SK-N-SH (cell line): ENCODE data around the gene MACROH2A2. TPM values are rescaled to one million over a fixed set of nuclear protein-coding genes. Genes with fewer than 3 reads are reported as not detected.

Source experiments
- CTCF ChIA-PET: fragments of 300-600, 350-600 bp; formaldehyde crosslinking; extraction: SDS; loops from one replicate; lab custom pipeline; 2021; lab: Yijun Ruan, JAX
- POLR2A ChIA-PET: fragments of 350-600 bp; sonication (Branson Sonifier 250); formaldehyde crosslinking; extraction: SDS; loops from one replicate; lab custom pipeline; 2020; ENCODE audit warnings: antibody characterized with exemption, inconsistent platforms; lab: Yijun Ruan, JAX
- DNase-seq: peaks from one replicate; pipeline ENCODE4 v3.0.0; 2012
- H2AFZ ChIP-seq: fragments of 200-600 bp; sonication (generic); 2 replicates; pipeline ENCODE4 v1.8.1; 2016; ENCODE audit warnings: antibody characterized with exemption, mild to moderate bottlenecking, low read depth
- H3F3A ChIP-seq: fragments of 200-600 bp; sonication (generic); replicated peaks from 2 replicates; pipeline ENCODE3; 2016; ENCODE audit warnings: antibody characterized with exemption, mild to moderate bottlenecking; ENCODE audit not compliant: insufficient read depth
- H3K27ac ChIP-seq, 2 experiments: fragments of 200-500 bp in 1 of 2; fragments of 200-600 bp in 1 of 2; sonication (Bioruptor generic) in 1 of 2; sonication (generic), shearing (Covaris generic) in 1 of 2; 2 replicates each; pipeline versions ENCODE4 v1.5.1 to v1.6.1; 2014 to 2016; ENCODE audit warnings: low read depth in 2 of 2, inconsistent platforms in 1 of 2, low read length in 1 of 2, mild to moderate bottlenecking in 1 of 2, mixed read lengths in 1 of 2
- H3K27me3 ChIP-seq: fragments of 200-600 bp; sonication (generic), shearing (Covaris generic); 2 replicates; pipeline ENCODE4 v1.6.1; 2016; ENCODE audit warnings: mixed run types; ENCODE audit not compliant: insufficient read depth
- H3K36me3 ChIP-seq, 2 experiments: fragments of 200-500 bp in 1 of 2; fragments of 200-600 bp in 1 of 2; sonication (Bioruptor generic) in 1 of 2; sonication (generic) in 1 of 2; replicated peaks in 1 of 2; 2 replicates each; pipeline versions ENCODE3 to v1.5.1; 2014 to 2016; ENCODE audit warnings: low read length in 1 of 2, mild to moderate bottlenecking in 1 of 2; ENCODE audit not compliant: insufficient read depth in 2 of 2, control insufficient read depth in 1 of 2
- H3K4me1 ChIP-seq, 2 experiments: fragments of 200-500 bp in 1 of 2; fragments of 200-600 bp in 1 of 2; sonication (Bioruptor generic) in 1 of 2; sonication (generic), shearing (Covaris generic) in 1 of 2; 2 replicates each; pipeline versions ENCODE4 v1.5.1 to v1.6.1; 2014 to 2016; ENCODE audit warnings: low read depth in 1 of 2, low read length in 1 of 2, mixed run types in 1 of 2; ENCODE audit not compliant: insufficient read depth in 2 of 2, control insufficient read depth in 1 of 2
- H3K4me2 ChIP-seq: fragments of 200-600 bp; sonication (generic), shearing (Covaris generic); 2 replicates; pipeline ENCODE4 v1.6.1; 2017; ENCODE audit warnings: mixed run types
- H3K4me3 ChIP-seq, 2 experiments: fragments of 200-500 bp in 1 of 2; fragments of 200-600 bp in 1 of 2; sonication (Bioruptor generic) in 1 of 2; sonication (generic), shearing (Covaris generic) in 1 of 2; 2 replicates each; pipeline versions ENCODE4 v1.5.1 to v1.8.1; 2014 to 2016; ENCODE audit warnings: low read depth in 2 of 2, inconsistent platforms in 1 of 2, low read length in 1 of 2, mild to moderate bottlenecking in 1 of 2, mixed read lengths in 1 of 2, moderate library complexity in 1 of 2
- H3K79me2 ChIP-seq: fragments of 200-600 bp; sonication (generic); 2 replicates; pipeline ENCODE4 v1.8.1; 2017; ENCODE audit warnings: mild to moderate bottlenecking; ENCODE audit not compliant: insufficient read depth
- H3K9ac ChIP-seq: fragments of 200-600 bp; sonication (generic); 2 replicates; pipeline ENCODE4 v1.6.1; 2017; ENCODE audit warnings: mixed run types
- H3K9me2 ChIP-seq: fragments of 200-600 bp; sonication (generic); 2 replicates; pipeline ENCODE4 v1.6.1; 2017; ENCODE audit warnings: mixed run types
- H3K9me3 ChIP-seq: fragments of 200-600 bp; sonication (generic); 2 replicates; pipeline ENCODE4 v1.6.1; 2017; ENCODE audit warnings: mixed run types, mild to moderate bottlenecking, moderate library complexity
- H4K20me1 ChIP-seq: fragments of 200-600 bp; sonication (generic); 2 replicates; pipeline ENCODE4 v1.6.1; 2017; ENCODE audit warnings: mild to moderate bottlenecking, mixed run types; ENCODE audit not compliant: insufficient read depth
- ELF1 ChIP-seq: IDR thresholded peaks from 2 replicates; pipeline ENCODE4 v1.4.0; 2012
- FOXJ3 ChIP-seq: sonication (generic); formaldehyde crosslinking; IDR thresholded peaks from 2 replicates; pipeline ENCODE4 v1.5.1; 2020; ENCODE audit warnings: mild to moderate bottlenecking, missing genetic modification reagents
- GABPA ChIP-seq: IDR thresholded peaks from 2 replicates; pipeline ENCODE4 v1.4.0; 2012; ENCODE audit warnings: low read depth, mild to moderate bottlenecking
- GATA2 ChIP-seq: sonication (generic); formaldehyde crosslinking; IDR thresholded peaks from 2 replicates; pipeline ENCODE4 v1.5.0; 2020; ENCODE audit warnings: mild to moderate bottlenecking, missing genetic modification reagents
- MXI1 ChIP-seq: IDR thresholded peaks from 2 replicates; pipeline ENCODE4 v1.6.1; 2012; ENCODE audit warnings: mild to moderate bottlenecking, low read depth, low read length, improper control_type of control experiment
- NRF1 ChIP-seq: IDR thresholded peaks from 2 replicates; pipeline ENCODE4 v1.6.1; 2012; ENCODE audit warnings: low read depth, mild to moderate bottlenecking, low read length
- RAD21 ChIP-seq: IDR thresholded peaks from 2 replicates; pipeline ENCODE4 v1.6.1; 2012; ENCODE audit warnings: mild to moderate bottlenecking, low read length
- RCOR1 ChIP-seq: fragments of 150-350 bp; IDR thresholded peaks from 2 replicates; pipeline ENCODE4 v1.6.1; 2017; ENCODE audit warnings: antibody characterized with exemption, low read length
- RFX5 ChIP-seq: IDR thresholded peaks from 2 replicates; pipeline ENCODE4 v1.6.1; 2012; ENCODE audit warnings: mild to moderate bottlenecking, improper control_type of control experiment, low read length
- RXRA ChIP-seq: IDR thresholded peaks from 2 replicates; pipeline ENCODE4 v1.4.0; 2012; ENCODE audit warnings: low read depth, mild to moderate bottlenecking, borderline replicate concordance
- SMC3 ChIP-seq: IDR thresholded peaks from 2 replicates; pipeline ENCODE4 v1.6.1; 2012; ENCODE audit warnings: low read depth, low read length, improper control_type of control experiment
- TAF1 ChIP-seq: IDR thresholded peaks from 2 replicates; pipeline ENCODE4 v1.6.1; 2012; ENCODE audit warnings: low read depth, mild to moderate bottlenecking, low read length, moderate library complexity, borderline replicate concordance
- TEAD4 ChIP-seq: IDR thresholded peaks from 2 replicates; pipeline ENCODE4 v1.4.0; 2012; ENCODE audit warnings: mild to moderate bottlenecking, borderline replicate concordance; ENCODE audit not compliant: insufficient read depth
- YY1 ChIP-seq: IDR thresholded peaks from 2 replicates; pipeline ENCODE4 v1.4.0; 2012; ENCODE audit warnings: low read depth, mild to moderate bottlenecking
- WGBS: methylation state at CpG from one replicate; pipeline ENCODE4 v1.1.6; 2017; ENCODE audit warnings: low lambda C conversion rate; 5-methylcytosine and 5-hydroxymethylcytosine counted together
- polyA plus RNA-seq, 3 experiments: library from polyadenylated mRNA; depleted of rRNA; stranded (reverse); fragments of >200 nt; gene quantifications; 2 replicates each; pipeline ENCODE4 v1.2.3, GENCODE V29; 2012
- TF ChIP-seq, protein P1 (sequence below): fragments of 200-600 bp; sonication (generic); IDR thresholded peaks from 2 replicates; pipeline ENCODE4 v1.6.1; 2017; ENCODE audit warnings: antibody characterized with exemption, mild to moderate bottlenecking, moderate library complexity
- TF ChIP-seq, protein P2 (sequence below): IDR thresholded peaks from 2 replicates; pipeline ENCODE4; 2012
- TF ChIP-seq, protein P3 (sequence below): IDR thresholded peaks from 2 replicates; pipeline ENCODE4 v1.4.0; 2012; ENCODE audit warnings: low read depth
- TF ChIP-seq, protein P4 (sequence below): fragments of 150-350 bp; IDR thresholded peaks from 2 replicates; pipeline ENCODE4 v1.6.1; 2016; ENCODE audit warnings: mild to moderate bottlenecking, low read depth, low read length
- TF ChIP-seq, protein P5 (sequence below): fragments of 150-350 bp; IDR thresholded peaks from 2 replicates; pipeline ENCODE4 v1.6.1; 2017; ENCODE audit warnings: antibody characterized with exemption, low read length, low read depth, borderline replicate concordance

MACROH2A2 gene
- polyA plus RNA-seq, 1 of the 3 experiments (the other 2 are of a cell fraction): 28.9 TPM

DNA sequence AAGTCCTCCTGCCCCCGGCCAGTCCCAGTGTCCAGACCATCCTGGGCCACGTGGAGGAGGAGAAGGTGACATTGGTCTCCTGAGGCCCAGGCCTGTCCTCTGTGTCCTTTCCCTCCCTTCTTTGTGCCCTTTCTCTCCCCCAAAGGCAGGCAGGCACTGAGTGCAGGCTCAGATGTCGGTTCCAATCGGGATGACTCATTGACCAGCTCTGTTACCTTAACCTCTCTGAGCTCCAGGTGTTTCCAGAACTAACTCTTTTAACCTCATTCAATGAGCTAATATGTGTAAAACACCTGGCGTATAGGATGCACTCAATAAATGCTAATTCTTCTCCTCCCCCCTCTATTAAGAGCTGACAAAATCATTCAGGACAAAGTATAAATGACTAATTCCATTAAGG, 25.7 kb downstream of the MACROH2A2 start:
- H3K27me3 ChIP-seq: no peaks in the 10 kb centered on the region
- no peak overlapping the region for H3K4me2 ChIP-seq
- no peaks in the 10 kb centered on the region for H3F3A ChIP-seq
- H4K20me1 ChIP-seq: 0 out of 2 replicates have a peak, but pooled peaks cover 6% of the 10 kb centered on the region
- H3K27ac ChIP-seq: no peak overlapping the region
- H3K4me1 ChIP-seq: peaks cover 0 to 4% of the 10 kb centered on the region in 2 experiments; a peak in 1 of 4 replicates
- H3K79me2 ChIP-seq: no peaks in the 10 kb centered on the region
- DNase-seq: no peak
- H3K9ac ChIP-seq: no peak overlapping the region
- H3K9me2 ChIP-seq: no peaks in the 10 kb centered on the region
- ChIA-PET POLR2A (no interaction called here), CTCF (interaction anchor here (1.7 kb wide), 1 partner anchor 38 kb away, joined by 7 read pairs; no protein-coding TSS in a partner anchor)
- TF ChIP-seq, protein P1, sequence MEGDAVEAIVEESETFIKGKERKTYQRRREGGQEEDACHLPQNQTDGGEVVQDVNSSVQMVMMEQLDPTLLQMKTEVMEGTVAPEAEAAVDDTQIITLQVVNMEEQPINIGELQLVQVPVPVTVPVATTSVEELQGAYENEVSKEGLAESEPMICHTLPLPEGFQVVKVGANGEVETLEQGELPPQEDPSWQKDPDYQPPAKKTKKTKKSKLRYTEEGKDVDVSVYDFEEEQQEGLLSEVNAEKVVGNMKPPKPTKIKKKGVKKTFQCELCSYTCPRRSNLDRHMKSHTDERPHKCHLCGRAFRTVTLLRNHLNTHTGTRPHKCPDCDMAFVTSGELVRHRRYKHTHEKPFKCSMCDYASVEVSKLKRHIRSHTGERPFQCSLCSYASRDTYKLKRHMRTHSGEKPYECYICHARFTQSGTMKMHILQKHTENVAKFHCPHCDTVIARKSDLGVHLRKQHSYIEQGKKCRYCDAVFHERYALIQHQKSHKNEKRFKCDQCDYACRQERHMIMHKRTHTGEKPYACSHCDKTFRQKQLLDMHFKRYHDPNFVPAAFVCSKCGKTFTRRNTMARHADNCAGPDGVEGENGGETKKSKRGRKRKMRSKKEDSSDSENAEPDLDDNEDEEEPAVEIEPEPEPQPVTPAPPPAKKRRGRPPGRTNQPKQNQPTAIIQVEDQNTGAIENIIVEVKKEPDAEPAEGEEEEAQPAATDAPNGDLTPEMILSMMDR: no peak
- TF ChIP-seq RFX5 (no peak), NRF1 (no peak), GATA2 (CRISPR knock-in tag) (no peak), GABPA (no peak), TEAD4 (no peak), RCOR1 (no peak), YY1 (no peak), RXRA (no peak), RAD21 (no peak), TAF1 (no peak), FOXJ3 (CRISPR knock-in tag) (no peak), SMC3 (no peak), MXI1 (no peak), ELF1 (no peak)
- TF ChIP-seq, protein P2, sequence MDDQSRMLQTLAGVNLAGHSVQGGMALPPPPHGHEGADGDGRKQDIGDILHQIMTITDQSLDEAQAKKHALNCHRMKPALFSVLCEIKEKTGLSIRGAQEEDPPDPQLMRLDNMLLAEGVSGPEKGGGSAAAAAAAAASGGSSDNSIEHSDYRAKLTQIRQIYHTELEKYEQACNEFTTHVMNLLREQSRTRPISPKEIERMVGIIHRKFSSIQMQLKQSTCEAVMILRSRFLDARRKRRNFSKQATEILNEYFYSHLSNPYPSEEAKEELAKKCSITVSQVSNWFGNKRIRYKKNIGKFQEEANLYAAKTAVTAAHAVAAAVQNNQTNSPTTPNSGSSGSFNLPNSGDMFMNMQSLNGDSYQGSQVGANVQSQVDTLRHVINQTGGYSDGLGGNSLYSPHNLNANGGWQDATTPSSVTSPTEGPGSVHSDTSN: no peak
- TF ChIP-seq, protein P3, sequence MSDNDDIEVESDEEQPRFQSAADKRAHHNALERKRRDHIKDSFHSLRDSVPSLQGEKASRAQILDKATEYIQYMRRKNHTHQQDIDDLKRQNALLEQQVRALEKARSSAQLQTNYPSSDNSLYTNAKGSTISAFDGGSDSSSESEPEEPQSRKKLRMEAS: no peak
- TF ChIP-seq, protein P4, sequence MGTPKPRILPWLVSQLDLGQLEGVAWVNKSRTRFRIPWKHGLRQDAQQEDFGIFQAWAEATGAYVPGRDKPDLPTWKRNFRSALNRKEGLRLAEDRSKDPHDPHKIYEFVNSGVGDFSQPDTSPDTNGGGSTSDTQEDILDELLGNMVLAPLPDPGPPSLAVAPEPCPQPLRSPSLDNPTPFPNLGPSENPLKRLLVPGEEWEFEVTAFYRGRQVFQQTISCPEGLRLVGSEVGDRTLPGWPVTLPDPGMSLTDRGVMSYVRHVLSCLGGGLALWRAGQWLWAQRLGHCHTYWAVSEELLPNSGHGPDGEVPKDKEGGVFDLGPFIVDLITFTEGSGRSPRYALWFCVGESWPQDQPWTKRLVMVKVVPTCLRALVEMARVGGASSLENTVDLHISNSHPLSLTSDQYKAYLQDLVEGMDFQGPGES: no peak
- TF ChIP-seq, protein P5, sequence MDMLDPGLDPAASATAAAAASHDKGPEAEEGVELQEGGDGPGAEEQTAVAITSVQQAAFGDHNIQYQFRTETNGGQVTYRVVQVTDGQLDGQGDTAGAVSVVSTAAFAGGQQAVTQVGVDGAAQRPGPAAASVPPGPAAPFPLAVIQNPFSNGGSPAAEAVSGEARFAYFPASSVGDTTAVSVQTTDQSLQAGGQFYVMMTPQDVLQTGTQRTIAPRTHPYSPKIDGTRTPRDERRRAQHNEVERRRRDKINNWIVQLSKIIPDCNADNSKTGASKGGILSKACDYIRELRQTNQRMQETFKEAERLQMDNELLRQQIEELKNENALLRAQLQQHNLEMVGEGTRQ: no peak
- peaks cover 0 to 2% of the 10 kb centered on the region in 2 experiments for H3K36me3 ChIP-seq
- H3K4me3 ChIP-seq: no peak overlapping the region
- H3K9me3 ChIP-seq: no peaks in the 10 kb centered on the region
- 92% methylated on average over 3 of the region's 5 CpGs for WGBS
- no peak overlapping the region for H2AFZ ChIP-seq
